ENCODE results near the gene NT5DC1.

The NT5DC1 gene

DNA sequence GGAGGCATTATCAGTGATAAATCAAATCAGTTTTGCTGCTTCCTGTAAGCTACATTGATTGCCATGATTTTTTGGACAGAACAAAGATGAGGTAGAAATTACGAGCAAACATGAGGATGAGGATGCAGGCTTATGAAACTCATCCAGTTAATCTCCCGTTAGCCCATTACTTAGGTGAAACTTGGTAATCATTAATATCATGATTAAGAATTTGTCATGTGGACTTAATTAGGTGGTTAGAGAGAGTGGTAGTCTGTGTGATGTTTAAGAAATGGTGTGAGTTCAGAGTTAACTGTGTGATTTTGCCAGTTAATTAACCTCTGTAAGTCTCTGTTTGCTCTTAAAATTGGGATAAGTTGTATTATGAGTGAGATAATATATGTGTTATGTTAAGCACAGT, 91.2 kb downstream of the NT5DC1 start:
- no peak for DNase-seq (ENCODE audit: low read depth, low spot score)

- no peak for DNase-seq (ENCODE audit: low read depth, low spot score)
Observed at GRCh38 chr6:116192786-116193185, 92.1 kb downstream of the NT5DC1 start.

DNA sequence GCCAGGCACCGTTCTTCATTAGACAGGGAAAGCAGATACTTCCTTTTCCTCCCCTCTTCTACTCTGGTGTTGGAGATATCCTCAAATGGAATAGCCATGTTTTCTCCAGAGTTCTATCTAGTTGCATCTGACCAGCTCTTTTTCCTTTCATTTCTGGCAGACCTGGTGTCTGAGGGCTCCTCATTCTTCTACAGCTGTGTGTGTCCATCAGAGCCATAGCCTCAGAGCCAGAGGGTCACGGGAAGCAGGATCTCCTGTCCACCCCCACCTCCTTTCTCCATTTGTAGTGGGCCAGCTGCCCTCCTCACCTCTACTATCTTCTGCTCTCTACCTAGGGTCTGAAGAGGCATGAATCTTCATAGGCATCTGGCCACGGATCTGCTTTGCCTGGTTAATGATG, 96.2 kb downstream of the NT5DC1 start:
- no peak for DNase-seq (ENCODE audit: low read depth, low spot score)

DNA sequence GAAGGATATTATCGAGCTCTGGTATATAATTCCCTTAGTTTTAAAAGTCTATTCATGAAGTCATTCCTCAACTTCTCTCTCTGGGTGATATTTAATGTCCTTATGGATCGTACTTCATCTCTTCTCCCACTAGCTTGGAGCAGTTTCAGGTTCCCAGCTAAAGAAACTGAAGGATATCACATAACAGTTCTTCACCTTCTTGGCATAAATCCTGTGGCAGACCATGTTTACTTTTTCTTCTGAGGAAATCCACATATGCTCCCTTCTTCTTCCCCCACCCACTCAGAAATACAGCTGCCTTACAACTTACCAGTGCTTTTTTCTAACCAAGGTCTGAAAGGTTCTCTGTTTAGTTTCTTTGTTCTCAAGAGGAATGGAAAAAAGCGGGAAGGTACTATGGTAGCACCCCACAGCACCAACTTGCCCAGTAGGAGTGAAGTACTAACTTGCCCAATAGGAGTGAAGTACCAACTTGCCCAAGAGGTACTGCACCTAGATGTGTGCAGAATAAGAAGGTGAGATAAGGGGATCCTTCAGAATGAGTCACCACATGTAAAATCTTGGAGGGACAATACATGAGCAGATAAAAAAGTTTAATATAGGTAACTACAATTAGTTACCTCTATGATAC, 100.1 kb downstream of the NT5DC1 start:
- no peak for DNase-seq (ENCODE audit: low read depth, low spot score)

GRCh38 chr6:116201538-116201937, 100.9 kb downstream of the NT5DC1 start:
- no peak for DNase-seq (ENCODE audit: low read depth, low spot score)

DNA sequence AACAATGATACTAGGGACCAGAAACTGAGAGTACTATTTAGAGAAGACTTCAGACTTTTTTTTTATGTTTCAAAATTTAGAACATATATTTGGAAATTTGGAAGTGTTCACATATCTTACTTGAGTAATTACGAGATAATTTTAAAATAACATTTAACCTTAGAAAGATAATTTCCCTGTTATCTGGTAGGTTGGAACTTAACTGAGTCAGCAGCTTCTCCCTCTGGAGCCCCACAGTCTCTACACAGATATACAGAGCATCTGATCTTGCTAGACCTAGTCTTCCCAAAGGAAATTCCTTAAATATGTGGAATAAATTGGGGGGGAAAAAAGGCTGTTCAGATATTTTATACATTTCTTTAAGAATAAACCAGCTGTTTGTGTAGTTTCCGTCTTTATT, 104.6 kb downstream of the NT5DC1 start:
- no peak for DNase-seq (ENCODE audit: low read depth, low spot score)

GRCh38 chr6:116206231-116206903, 105.7 kb downstream of the NT5DC1 start:
- no peak for DNase-seq (ENCODE audit: low read depth, low spot score)

GRCh38 chr6:116208056-116208785, 107.6 kb downstream of the NT5DC1 start:
- DNase-seq (ENCODE audit: low read depth, low spot score): no peak

- DNase-seq (ENCODE audit: low read depth, low spot score): no peak
Observed at GRCh38 chr6:116210316-116210715, 109.7 kb downstream of the NT5DC1 start.

GRCh38 chr6:116210750-116211425, 110.2 kb downstream of the NT5DC1 start:
- DNase-seq (ENCODE audit: low read depth, low spot score): no peak

GRCh38 chr6:116214681-116215080, 114.0 kb downstream of the NT5DC1 start:
- DNase-seq (ENCODE audit: low read depth, low spot score): no peak

- no peak for DNase-seq (ENCODE audit: low read depth, low spot score)
Observed at GRCh38 chr6:116215414-116215813, 114.8 kb downstream of the NT5DC1 start.

DNA sequence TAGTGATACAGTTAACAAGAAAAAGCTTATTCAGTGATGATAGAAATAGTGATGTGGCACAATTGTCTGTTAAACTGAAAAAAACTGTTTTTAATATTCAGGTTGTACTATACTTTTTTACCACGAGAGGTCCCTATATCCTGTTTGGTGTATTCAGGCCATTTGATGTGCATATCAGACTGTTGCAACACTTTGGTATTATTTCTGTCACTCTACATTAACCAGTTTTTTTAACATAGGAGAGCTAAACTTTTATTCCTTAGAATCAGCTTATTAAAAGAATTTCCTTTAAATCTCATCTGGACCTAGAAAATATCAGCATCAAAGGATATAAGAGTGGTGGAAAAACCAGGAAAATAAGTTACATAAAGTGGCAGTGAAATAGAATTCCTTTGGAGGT, 116.4 kb downstream of the NT5DC1 start:
- no peak for DNase-seq (ENCODE audit: low read depth, low spot score)

GRCh38 chr6:116218172-116218633, 117.5 kb downstream of the NT5DC1 start:
- DNase-seq (ENCODE audit: low read depth, low spot score): no peak

- DNase-seq (ENCODE audit: low read depth, low spot score): no peak
Observed at GRCh38 chr6:116218866-116219265, 118.2 kb downstream of the NT5DC1 start.

DNA sequence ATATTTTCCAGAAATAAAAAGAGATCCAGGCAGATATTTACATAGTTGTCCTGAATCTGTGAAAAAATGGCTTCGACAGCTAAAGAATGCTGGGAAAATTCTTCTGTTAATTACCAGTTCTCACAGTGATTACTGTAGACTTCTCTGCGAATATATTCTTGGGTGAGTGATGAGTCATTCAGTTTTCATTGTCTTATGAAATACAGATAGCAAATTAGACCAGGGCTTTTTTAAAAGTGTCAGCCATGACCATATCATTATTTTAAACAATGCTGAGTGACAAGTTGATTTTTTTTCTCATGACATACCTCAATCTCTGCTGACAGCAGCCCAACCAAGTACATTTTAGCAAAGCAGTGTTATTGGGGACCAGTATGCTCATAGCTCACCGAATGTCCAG, 120.4 kb downstream of the NT5DC1 start:
- no peak for DNase-seq (ENCODE audit: low read depth, low spot score)

DNA sequence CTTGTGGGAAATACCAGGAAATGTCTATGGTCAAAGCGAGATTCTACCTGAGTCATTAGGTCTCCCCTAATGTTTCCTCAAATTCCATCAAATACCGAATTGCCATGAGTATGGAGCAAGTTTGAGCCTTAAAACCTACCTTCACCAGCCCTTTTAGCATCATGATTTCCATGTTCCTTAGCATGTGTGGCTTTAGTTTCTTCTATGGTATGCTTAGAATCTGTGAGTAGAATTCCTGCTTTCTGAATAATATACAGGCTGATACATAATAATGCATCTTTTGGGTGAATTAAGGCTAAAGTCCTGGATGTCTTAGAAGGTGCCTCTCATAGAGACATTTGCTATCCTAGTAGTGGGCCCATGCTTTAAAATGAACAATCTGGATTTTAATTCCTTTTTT, 121.3 kb downstream of the NT5DC1 start:
- no peak for DNase-seq (ENCODE audit: low read depth, low spot score)

GRCh38 chr6:116223355-116223754, 122.7 kb downstream of the NT5DC1 start:
- no peak for DNase-seq (ENCODE audit: low read depth, low spot score)

DNA sequence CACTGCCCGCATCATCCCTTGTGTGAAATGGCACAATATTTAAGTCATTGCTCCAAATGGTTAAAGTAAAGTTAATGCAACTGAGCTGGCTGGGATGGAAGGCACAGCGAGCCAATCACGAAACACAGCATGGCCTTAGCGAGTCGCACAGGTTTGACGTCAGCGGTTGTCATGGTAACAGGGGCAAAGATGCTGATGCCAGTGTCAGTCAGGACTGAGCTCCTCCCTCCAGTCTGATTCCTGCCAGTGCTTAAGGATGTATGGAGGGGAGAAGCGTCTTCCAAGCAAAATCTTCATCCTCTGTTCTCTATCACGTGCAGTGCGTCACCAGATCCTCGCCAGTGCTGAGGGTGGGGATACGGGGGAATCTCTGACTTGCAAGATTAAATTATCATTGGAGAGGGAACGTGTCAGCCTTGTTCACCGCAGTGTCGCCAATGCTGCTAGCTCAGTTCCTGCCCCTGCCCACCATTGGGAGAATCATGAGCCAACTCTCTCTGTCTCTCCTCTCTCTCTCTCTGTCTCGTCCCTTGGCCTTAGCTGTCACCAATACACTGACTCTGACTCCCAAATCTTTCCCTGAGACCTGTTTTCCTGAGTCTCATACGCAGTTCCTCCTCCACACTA, 128.7 kb downstream of the NT5DC1 start:
- DNase-seq (ENCODE audit: low read depth, low spot score): peak; percentile 95

DNA sequence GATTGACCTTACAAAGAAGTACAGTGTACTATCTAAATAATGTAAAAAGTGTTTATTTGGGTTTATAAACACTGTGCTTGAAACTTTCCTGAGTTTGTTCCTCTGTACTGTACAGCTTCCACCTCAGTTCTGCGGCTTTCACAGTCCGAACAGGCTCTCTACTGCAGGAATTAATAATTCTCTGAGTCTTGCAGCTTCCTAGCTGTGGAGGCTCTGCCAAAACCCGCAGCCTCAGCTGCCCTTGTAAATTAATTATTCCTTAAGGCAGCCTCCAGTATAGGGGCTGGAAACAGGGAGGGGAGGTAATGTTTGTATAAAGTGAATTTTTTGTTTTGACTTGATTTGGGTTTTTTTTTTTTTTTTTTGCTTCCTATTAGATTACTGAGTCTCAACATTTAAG, 134.0 kb downstream of the NT5DC1 start:
- DNase-seq (ENCODE audit: low read depth, low spot score): no peak

GRCh38 chr6:116238083-116238482, 137.4 kb downstream of the NT5DC1 start:
- no peak for DNase-seq (ENCODE audit: low read depth, low spot score)

- no peak for DNase-seq (ENCODE audit: low read depth, low spot score)
Observed at GRCh38 chr6:116239256-116239655, 138.6 kb downstream of the NT5DC1 start.

All from iPS DF 19.7 (cell line).